ENCODE results near the gene SRRM3. TPM values are rescaled to one million over a fixed set of nuclear protein-coding genes. Genes with fewer than 3 reads are reported as not detected.
"Not testable (repeated sequence)": the region's sequence is repeated elsewhere in the genome, so short reads cannot be mapped to it uniquely, and the experiment has no call there.

SRRM3 gene
- total and polyA plus RNA-seq, 11 donors = 1.6 to 28.5 (median 6.5) TPM

DNA sequence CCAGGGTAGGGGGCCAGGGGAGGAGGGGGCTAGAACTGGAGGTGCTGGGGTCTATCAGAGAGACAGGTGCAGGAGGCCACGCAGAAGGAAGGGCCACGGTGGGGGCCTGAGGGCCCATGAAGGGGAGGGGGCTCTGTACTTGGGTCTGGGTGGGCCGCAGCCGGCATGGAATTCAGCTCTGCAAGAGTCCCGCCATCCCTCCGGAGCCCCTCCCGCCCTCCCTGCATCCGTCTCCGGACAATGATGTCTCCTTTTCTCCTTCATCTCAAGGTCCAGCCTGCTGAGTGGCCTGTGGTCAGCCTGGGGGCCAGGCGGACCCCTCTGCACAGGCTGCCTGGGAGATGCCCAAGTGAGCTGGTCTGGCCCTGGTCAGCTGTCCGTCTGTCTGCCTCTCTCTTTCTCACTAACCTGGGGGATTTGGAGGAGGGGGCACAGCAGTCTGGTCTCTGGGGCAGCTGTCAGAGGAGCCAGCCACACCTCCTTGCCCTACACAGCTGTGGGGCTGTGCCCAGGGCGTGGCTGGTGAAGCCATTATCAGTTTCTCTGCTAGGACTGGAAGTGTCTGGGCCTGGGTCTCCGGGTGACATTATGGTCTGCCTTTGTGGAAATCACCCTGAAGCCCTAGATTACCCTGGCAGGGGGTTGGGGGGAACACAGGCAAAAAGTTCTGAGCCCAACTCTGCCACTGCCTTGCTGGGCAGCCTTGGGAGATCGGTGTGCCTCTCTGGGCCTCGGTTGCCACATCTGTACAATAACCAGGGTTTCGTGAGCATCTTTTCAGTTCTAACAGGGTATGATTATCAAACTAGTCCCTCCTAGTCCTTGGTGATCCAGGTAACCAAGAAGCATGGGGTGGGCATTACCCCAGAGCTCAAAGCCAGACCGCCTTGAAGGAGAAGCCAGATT is 81.8 kb downstream of the SRRM3 start:
- ATAC-seq (no peak), DNase-seq (no peak)
- peaks cover 0 to 26% (median 11%) of the 10 kb centered on the region in 9 donors for H3K27me3 ChIP-seq
- H3K36me3 ChIP-seq = no peaks in the 10 kb centered on the region
- H3K27ac ChIP-seq = peak overlapping the region in 2 of 12 donors; percentile 16 to 41
- WGBS, 4 donors = 58 to 93% (median 73%) methylated on average over 7 to 17 of the region's 17 CpGs
- intact Hi-C loops (cut with DNase I) = no loop called here
- peak overlapping the region in 9 of 12 donors; percentile 27 to 68 (median 54) for H3K4me3 ChIP-seq
- H3K9me3 ChIP-seq = no peaks in the 10 kb centered on the region
- H3K4me1 ChIP-seq = peaks cover 0 to 25% (median 0%) of the 10 kb centered on the region in 12 donors
- no peak for TF ChIP-seq POLR2A (IDR thresholded peaks at IDR 0.05)
- TF ChIP-seq, protein P1, sequence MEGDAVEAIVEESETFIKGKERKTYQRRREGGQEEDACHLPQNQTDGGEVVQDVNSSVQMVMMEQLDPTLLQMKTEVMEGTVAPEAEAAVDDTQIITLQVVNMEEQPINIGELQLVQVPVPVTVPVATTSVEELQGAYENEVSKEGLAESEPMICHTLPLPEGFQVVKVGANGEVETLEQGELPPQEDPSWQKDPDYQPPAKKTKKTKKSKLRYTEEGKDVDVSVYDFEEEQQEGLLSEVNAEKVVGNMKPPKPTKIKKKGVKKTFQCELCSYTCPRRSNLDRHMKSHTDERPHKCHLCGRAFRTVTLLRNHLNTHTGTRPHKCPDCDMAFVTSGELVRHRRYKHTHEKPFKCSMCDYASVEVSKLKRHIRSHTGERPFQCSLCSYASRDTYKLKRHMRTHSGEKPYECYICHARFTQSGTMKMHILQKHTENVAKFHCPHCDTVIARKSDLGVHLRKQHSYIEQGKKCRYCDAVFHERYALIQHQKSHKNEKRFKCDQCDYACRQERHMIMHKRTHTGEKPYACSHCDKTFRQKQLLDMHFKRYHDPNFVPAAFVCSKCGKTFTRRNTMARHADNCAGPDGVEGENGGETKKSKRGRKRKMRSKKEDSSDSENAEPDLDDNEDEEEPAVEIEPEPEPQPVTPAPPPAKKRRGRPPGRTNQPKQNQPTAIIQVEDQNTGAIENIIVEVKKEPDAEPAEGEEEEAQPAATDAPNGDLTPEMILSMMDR (IDR thresholded peaks at IDR 0.05) = no peak

DNA sequence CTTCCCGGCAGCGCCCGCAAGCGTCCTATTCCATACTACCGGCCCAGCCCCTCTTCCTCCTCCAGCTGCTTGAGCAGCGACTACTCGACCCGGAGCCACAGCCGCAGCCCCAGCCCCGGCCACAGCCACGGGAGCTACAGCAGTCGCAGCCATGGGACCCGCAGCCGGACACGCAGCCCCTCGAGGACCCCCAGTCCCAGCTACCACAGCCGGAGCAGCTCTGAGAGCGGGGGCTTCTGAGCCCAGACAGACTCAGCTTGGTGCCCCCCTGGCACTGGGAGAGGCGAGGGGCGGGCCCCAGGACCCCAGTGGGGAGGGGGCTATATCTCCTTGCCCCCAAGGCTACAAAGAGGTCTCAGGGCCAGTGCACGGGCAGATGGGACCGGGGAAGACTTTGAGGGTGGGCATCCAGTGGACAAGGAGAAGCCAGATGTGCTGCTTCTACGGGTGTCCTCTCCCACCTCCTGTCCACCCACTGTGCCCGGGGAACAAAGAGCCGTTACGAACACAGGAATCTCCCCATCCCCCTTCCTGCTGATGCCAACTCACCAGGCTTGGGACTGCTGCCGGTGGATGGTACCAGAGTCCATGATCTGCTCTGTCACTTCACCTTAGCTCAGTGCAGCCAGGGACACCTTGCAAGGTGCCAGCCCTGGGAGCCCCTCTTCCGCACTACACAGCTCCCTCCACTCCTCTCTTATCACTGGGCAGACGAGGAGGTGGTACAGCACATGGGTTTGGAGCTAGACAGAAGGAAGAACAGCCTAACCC is 84.1 kb downstream of the SRRM3 start:
- ATAC-seq (no peak), DNase-seq (no peak)
- WGBS, 4 donors = 81 to 91% (median 85%) methylated on average over 23 to 29 of the region's 29 CpGs
- intact Hi-C loops (cut with DNase I) = no loop called here
- no peaks in the 10 kb centered on the region for H3K36me3 ChIP-seq
- H3K4me1 ChIP-seq = peaks cover 0 to 21% (median 0%) of the 10 kb centered on the region in 12 donors
- H3K27ac ChIP-seq = no peak overlapping the region
- TF ChIP-seq, protein P1 (IDR thresholded peaks at IDR 0.05) = no peak
- no peaks in the 10 kb centered on the region for H3K9me3 ChIP-seq
- H3K27me3 ChIP-seq = peaks cover 0 to 22% (median 11%) of the 10 kb centered on the region in 9 donors
- no peak overlapping the region for H3K4me3 ChIP-seq

- no peak for ATAC-seq
- TF ChIP-seq, protein P1 (IDR thresholded peaks at IDR 0.05) = no peak
- no peak for TF ChIP-seq POLR2A (IDR thresholded peaks at IDR 0.05)
- DNase-seq = no peak
- WGBS, 4 donors = 83 to 91% (median 90%) methylated on average over 15 to 16 of the region's 16 CpGs
- Histone ChIP-seq H3K4me3 (no peak overlapping the region), H3K27me3 (peaks cover 0 to 18% (median 10%) of the 10 kb centered on the region in 9 donors), H3K4me1 (peaks cover 2 to 27% (median 8%) of the 10 kb centered on the region in 12 donors), H3K36me3 (no peaks in the 10 kb centered on the region), H3K9me3 (no peaks in the 10 kb centered on the region), H3K27ac (no peak overlapping the region)
- intact Hi-C loops (cut with DNase I) = no loop called here
These were observed 85.2 kb downstream of the SRRM3 start for GRCh38 chr7:76286842-76287403.

GRCh38 chr7:76290847-76291350 is 89.2 kb downstream of the SRRM3 start:
- H3K9me3 ChIP-seq, H3K36me3 ChIP-seq, ATAC-seq, DNase-seq, H3K4me3 ChIP-seq, H3K27me3 ChIP-seq: not testable (repeated sequence)
- Histone ChIP-seq H3K27ac (peak overlapping the region in 10 of 12 donors; percentile 89 to 100 (median 94)), H3K4me1 (peaks cover 6 to 53% (median 36%) of the 10 kb centered on the region in 12 donors)
- intact Hi-C loops (cut with DNase I) = loop anchor here (1.0 to 5.0 kb wide), 8 partner anchors 22 to 114 kb away; no protein-coding TSS in a partner anchor
- WGBS, 4 donors = 85 to 89% (median 87%) methylated on average over 6 of the region's 6 CpGs

Measured in heart left ventricle (tissue), 16 donors.